HEK293T (cell line): ENCODE results near the gene EFCAB10.

ENCODE experiments used
- CTCF ChIA-PET: fragments of 350-600 bp; formaldehyde crosslinking; extraction: SDS; loops from one replicate; lab custom pipeline; 2021; ENCODE audit warnings: antibody characterized with exemption, inconsistent platforms; lab: Yijun Ruan, JAX
- POLR2A ChIA-PET: fragments of 350-600 bp; formaldehyde crosslinking; extraction: SDS; loops from one replicate; lab custom pipeline; 2020; ENCODE audit warnings: antibody characterized with exemption, inconsistent platforms; lab: Yijun Ruan, JAX
- DNase-seq: peaks from one replicate; pipeline ENCODE4 v3.0.0; 2012; ENCODE audit warnings: mixed read lengths; ENCODE audit errors: extremely low spot score
- ARNT ChIP-seq: fragments of 450-650 bp; IDR thresholded peaks from 2 replicates; pipeline ENCODE4 v1.6.1; 2017; ENCODE audit warnings: mild to moderate bottlenecking
- BHLHE40 ChIP-seq: fragments of 450-650 bp; IDR thresholded peaks from 2 replicates; pipeline ENCODE4 v1.6.1; 2016; ENCODE audit warnings: mild to moderate bottlenecking, moderate library complexity, borderline replicate concordance
- CTBP1 ChIP-seq: fragments of 450-650 bp; IDR thresholded peaks from 2 replicates; pipeline ENCODE4 v1.6.1; 2016; ENCODE audit warnings: borderline replicate concordance
- ELF4 ChIP-seq: fragments of 450-650 bp; IDR thresholded peaks from 2 replicates; pipeline ENCODE4 v1.6.1; 2017; ENCODE audit warnings: antibody characterized with exemption
- FOXA1 ChIP-seq: fragments of 450-650 bp; IDR thresholded peaks from 2 replicates; pipeline ENCODE4 v1.6.1; 2016; ENCODE audit warnings: mild to moderate bottlenecking
- FOXK2 ChIP-seq: fragments of 450-650 bp; IDR thresholded peaks from 2 replicates; pipeline ENCODE4 v1.6.1; 2016; ENCODE audit warnings: mild to moderate bottlenecking
- FOXM1 ChIP-seq: fragments of 450-650 bp; IDR thresholded peaks from 2 replicates; pipeline ENCODE4 v1.6.1; 2017; ENCODE audit warnings: mild to moderate bottlenecking, borderline replicate concordance
- HDGF ChIP-seq: fragments of 450-650 bp; IDR thresholded peaks from 2 replicates; pipeline ENCODE4 v1.6.1; 2017; ENCODE audit warnings: antibody characterized with exemption, borderline replicate concordance
- L3MBTL2 ChIP-seq: fragments of 450-650 bp; conservative IDR thresholded peaks from 2 replicates; pipeline ENCODE4 v1.6.1; 2016; ENCODE audit warnings: mild to moderate bottlenecking
- LEF1 ChIP-seq: fragments of 450-650 bp; IDR thresholded peaks from 2 replicates; pipeline ENCODE4 v1.6.1; 2017; ENCODE audit warnings: mild to moderate bottlenecking, borderline replicate concordance
- NFRKB ChIP-seq: fragments of 450-650 bp; IDR thresholded peaks from 2 replicates; pipeline ENCODE4 v1.6.1; 2016; ENCODE audit warnings: mild to moderate bottlenecking, moderate library complexity
- SP1 ChIP-seq: fragments of 450-650 bp; IDR thresholded peaks from 2 replicates; pipeline ENCODE4 v1.6.1; 2017
- SUZ12 ChIP-seq: fragments of 450-650 bp; IDR thresholded peaks from 2 replicates; pipeline ENCODE4 v1.6.1; 2016; ENCODE audit warnings: mild to moderate bottlenecking
- TARDBP ChIP-seq: fragments of 450-650 bp; IDR thresholded peaks from 2 replicates; pipeline ENCODE4 v1.6.1; 2016
- ZNF384 ChIP-seq: fragments of 450-650 bp; IDR thresholded peaks from 2 replicates; pipeline ENCODE4 v1.6.1; 2016
- TF ChIP-seq, protein P1 (sequence below): fragments of 450-650 bp; IDR thresholded peaks from 2 replicates; pipeline ENCODE4 v1.6.1; 2016

Gene EFCAB10

DNA sequence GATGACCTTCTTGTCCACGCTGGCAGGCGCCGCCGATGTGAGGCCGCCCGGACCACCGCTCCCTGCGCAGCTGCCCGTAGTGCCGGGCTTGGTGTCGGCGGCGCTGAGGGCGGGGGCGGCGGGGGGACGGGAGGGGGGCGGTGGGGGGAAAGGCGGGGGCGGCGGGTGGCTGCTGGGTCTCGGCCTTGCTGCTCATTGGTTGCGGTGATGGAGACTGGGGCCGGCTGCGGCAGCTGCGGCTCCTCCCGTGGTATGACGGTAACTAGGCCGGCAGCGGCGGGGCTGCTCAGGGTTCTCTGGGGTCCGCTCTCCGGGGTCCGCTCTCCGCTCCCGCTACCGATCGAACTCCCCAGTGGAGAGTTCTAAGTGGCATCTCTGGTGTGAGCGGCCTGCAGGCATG lies 1.8 kb upstream of the EFCAB10 start:
- POLR2A ChIA-PET: no interaction called here
- CTCF ChIA-PET: no interaction called here
- DNase-seq: no peak
- TF ChIP-seq FOXM1: no peak
- TF ChIP-seq TARDBP: no peak
- no peak for TF ChIP-seq LEF1
- TF ChIP-seq ARNT: no peak
- TF ChIP-seq FOXA1: no peak
- no peak for TF ChIP-seq BHLHE40
- TF ChIP-seq, protein P1, sequence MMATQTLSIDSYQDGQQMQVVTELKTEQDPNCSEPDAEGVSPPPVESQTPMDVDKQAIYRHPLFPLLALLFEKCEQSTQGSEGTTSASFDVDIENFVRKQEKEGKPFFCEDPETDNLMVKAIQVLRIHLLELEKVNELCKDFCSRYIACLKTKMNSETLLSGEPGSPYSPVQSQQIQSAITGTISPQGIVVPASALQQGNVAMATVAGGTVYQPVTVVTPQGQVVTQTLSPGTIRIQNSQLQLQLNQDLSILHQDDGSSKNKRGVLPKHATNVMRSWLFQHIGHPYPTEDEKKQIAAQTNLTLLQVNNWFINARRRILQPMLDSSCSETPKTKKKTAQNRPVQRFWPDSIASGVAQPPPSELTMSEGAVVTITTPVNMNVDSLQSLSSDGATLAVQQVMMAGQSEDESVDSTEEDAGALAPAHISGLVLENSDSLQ: no peak
- no peak for TF ChIP-seq CTBP1
- no peak for TF ChIP-seq FOXK2
- no peak for TF ChIP-seq NFRKB
- no peak for TF ChIP-seq HDGF
- no peak for TF ChIP-seq L3MBTL2
- no peak for TF ChIP-seq ZNF384

- TF ChIP-seq ZNF384 (no peak), NFRKB (no peak), HDGF (no peak), ARNT (no peak), BHLHE40 (no peak), SP1 (no peak), L3MBTL2 (peak; percentile 73)
- POLR2A ChIA-PET: no interaction called here
- no peak for DNase-seq
- CTCF ChIA-PET: interaction anchor here (0.7 to 1.1 kb wide), 2 partner anchors 10 to 242 kb away, joined by 3 to 4 read pairs; no protein-coding TSS in a partner anchor
These were observed 1.1 kb downstream of the EFCAB10 start for GRCh38 chr7:105580022-105580740.

DNA sequence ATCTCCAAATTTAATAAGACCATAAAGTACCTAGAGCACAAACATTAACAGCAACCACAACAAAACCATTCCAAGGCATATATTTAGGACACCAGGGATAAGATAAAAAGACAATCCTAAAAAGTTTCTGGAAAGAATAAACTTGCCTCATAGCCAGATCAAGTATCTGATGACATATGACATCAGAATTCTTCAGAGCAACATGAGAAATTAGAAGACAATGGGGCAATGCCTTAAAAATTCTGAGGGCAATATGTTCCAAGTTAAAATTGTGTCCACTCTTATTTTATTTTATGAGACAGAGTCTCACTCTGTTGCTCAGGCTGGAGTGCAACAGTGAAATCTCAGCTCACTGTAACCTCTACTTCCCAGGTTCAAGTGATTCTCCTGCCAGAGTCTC lies 2.8 kb downstream of the EFCAB10 start:
- ChIA-PET POLR2A (no interaction called here), CTCF (no interaction called here)
- DNase-seq: no peak

GRCh38 chr7:105577251-105577650 lies 4.0 kb downstream of the EFCAB10 start:
- CTCF ChIA-PET: no interaction called here

More for the DNA sequence above, 2.8 kb downstream of the EFCAB10 start:
- TF ChIP-seq FOXK2 (no peak), CTBP1 (no peak), TARDBP (no peak), SP1 (no peak), L3MBTL2 (no peak), BHLHE40 (no peak), NFRKB (no peak), ZNF384 (no peak), LEF1 (no peak)
- TF ChIP-seq, protein P1: no peak

GRCh38 chr7:105571891-105572290 lies 9.4 kb downstream of the EFCAB10 start:
- TF ChIP-seq SUZ12: no peak
- no peak for TF ChIP-seq SP1
- TF ChIP-seq TARDBP: no peak
- no peak for TF ChIP-seq FOXK2
- no peak for TF ChIP-seq BHLHE40
- TF ChIP-seq, protein P1: no peak
- no peak for TF ChIP-seq ARNT
- TF ChIP-seq ELF4: no peak
- TF ChIP-seq HDGF: no peak
- no peak for TF ChIP-seq ZNF384
- no peak for TF ChIP-seq CTBP1
- TF ChIP-seq NFRKB: no peak
- no peak for TF ChIP-seq FOXM1
- no peak for TF ChIP-seq L3MBTL2
- TF ChIP-seq LEF1: no peak
- TF ChIP-seq FOXA1: no peak
- ChIA-PET POLR2A (interaction anchor here (0.8 kb wide), 1 partner anchor 67 kb away, joined by 3 read pairs; no protein-coding TSS in a partner anchor), CTCF (no interaction called here)
- DNase-seq: no peak

More at GRCh38 chr7:105577251-105577650, 4.0 kb downstream of the EFCAB10 start:
- POLR2A ChIA-PET: interaction anchor here (1.3 kb wide), 1 partner anchor 45 kb away, joined by 3 read pairs; the partner anchor contains the start of gene RINT1
- TF ChIP-seq SP1 (no peak), FOXK2 (no peak), NFRKB (no peak), FOXA1 (no peak), HDGF (no peak), TARDBP (no peak), CTBP1 (no peak), ZNF384 (no peak), FOXM1 (no peak), ARNT (no peak), BHLHE40 (no peak), LEF1 (no peak), SUZ12 (no peak)
- TF ChIP-seq, protein P1: no peak
- DNase-seq: no peak
